Uterus (tissue), 2 donors: ENCODE measurements around the gene AUP1.

Experiments used
- CTCF ChIP-seq, 4 experiments: fragments of 200-600 bp in 2 of 4; fragments of 450-650 bp in 2 of 4; sonication (generic) in 2 of 4; IDR thresholded peaks; one replicate each; pipeline ENCODE4 v1.5.1; 2016 to 2019; ENCODE audit warnings: antibody characterized with exemption in 4 of 4, mild to moderate bottlenecking in 2 of 4, moderate library complexity in 1 of 4
- POLR2A ChIP-seq, 2 donors: fragments of 450-650 bp; IDR thresholded peaks; one replicate each; pipeline ENCODE4 v1.6.1; 2016; ENCODE audit warnings: antibody characterized with exemption in 2 of 2, mild to moderate bottlenecking in 1 of 2, moderate library complexity in 1 of 2

GRCh38 chr2:74572178-74572925 is 42.8 kb upstream of the AUP1 start:
- TF ChIP-seq CTCF (IDR thresholded peaks at IDR 0.05) (no peak), POLR2A (IDR thresholded peaks at IDR 0.05) (no peak)
